Stomach smooth muscle (tissue), 2 donors: ENCODE results near the gene ZNF407.

Experiments
- H3K27ac ChIP-seq: one replicate; pipeline ENCODE4 v1.7.0; 2013; ENCODE audit warnings: mild to moderate bottlenecking, low read length, inconsistent platforms
- H3K27me3 ChIP-seq, 2 donors: one replicate each; pipeline ENCODE4 v1.7.0; 2013; ENCODE audit warnings: low read length in 2 of 2; ENCODE audit not compliant: insufficient read depth in 2 of 2, control insufficient read depth in 1 of 2
- H3K36me3 ChIP-seq, 2 donors: one replicate each; pipeline ENCODE4 v1.7.0; 2013; ENCODE audit warnings: low read length in 2 of 2; ENCODE audit not compliant: control insufficient read depth in 2 of 2, insufficient read depth in 2 of 2
- H3K4me1 ChIP-seq: one replicate; pipeline ENCODE4 v1.7.0; 2013; ENCODE audit warnings: low read length; ENCODE audit not compliant: control insufficient read depth, insufficient read depth
- H3K4me3 ChIP-seq, 2 donors: one replicate each; pipeline ENCODE4 v1.7.0; 2013; ENCODE audit warnings: low read length in 2 of 2
- H3K9ac ChIP-seq, 2 donors: one replicate each; pipeline ENCODE4 v1.7.0; 2013; ENCODE audit warnings: low read length in 2 of 2, mild to moderate bottlenecking in 1 of 2
- H3K9me3 ChIP-seq, 2 donors: one replicate each; pipeline ENCODE4 v1.7.0; 2013; ENCODE audit warnings: low read length in 2 of 2; ENCODE audit not compliant: control insufficient read depth in 2 of 2
- donor health status: healthy.
- donor health status: Pancreatic carcinoma.

The ZNF407 gene

DNA sequence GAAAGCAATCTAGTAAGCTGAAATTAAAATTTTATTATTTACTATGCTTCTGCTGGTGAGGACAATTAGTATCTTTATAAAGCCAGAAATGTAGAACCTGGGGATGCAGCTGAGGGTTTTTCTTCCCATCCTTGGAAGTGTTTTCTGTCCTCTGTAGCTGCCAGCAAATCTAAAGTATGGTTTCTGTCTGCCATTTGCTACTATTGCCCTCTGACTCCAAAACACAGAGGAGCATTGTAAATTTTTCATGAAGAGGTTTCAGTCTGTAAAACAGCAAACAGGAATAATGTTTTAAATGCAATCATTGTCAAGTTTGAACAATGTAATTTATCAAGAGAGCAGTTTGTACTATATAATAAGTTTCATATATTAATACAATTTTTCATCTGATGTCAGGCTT, 258.8 kb downstream of the ZNF407 start:
- no peaks in the 10 kb centered on the region for H3K27me3 ChIP-seq
- H3K4me3 ChIP-seq = no peak overlapping the region
- H3K9me3 ChIP-seq = no peaks in the 10 kb centered on the region
- no peak overlapping the region for H3K27ac ChIP-seq
- H3K4me1 ChIP-seq = no peaks in the 10 kb centered on the region
- H3K9ac ChIP-seq = no peak overlapping the region
- no peaks in the 10 kb centered on the region for H3K36me3 ChIP-seq

DNA sequence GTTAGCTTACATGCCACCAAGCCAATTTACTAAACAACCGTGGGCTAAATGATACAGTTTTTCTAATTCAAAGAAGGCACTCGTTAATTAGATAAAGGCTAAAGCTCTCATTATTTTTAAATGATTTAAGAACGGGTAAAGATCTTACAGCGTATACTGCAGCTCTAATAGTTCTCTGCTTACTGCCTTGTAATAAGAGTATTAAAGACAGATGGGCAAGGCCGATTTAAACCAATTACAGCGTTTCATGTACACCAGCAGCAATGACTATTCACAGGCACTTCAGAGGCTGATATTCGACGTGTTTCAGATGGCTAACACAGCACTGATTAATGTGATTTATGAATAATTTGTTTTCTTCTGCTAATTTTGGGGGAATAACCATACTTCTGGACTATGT, 259.3 kb downstream of the ZNF407 start:
- Histone ChIP-seq H3K9ac (no peak overlapping the region), H3K4me3 (no peak overlapping the region), H3K4me1 (no peaks in the 10 kb centered on the region), H3K36me3 (no peaks in the 10 kb centered on the region), H3K27ac (no peak overlapping the region), H3K9me3 (no peaks in the 10 kb centered on the region), H3K27me3 (no peaks in the 10 kb centered on the region)

DNA sequence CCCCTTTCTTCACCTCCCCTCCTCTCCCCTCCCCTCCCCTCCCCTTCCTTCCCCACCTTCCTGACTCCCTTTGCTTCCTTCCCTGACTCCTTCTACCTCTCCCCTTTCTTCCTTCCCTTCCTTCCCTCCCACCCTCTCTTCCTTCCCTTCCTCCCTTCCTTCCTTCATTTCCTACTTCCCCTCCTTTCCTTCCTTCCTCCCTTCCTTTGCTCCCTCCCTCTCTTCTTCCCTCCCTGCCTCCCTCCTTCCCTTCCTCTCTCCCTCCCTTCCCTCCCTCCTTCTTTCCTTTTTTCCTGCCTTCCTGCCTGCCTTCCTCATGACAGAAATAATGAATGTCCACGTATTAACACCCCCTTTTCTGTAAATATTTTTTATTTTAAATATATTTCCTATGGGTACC, 260.2 kb downstream of the ZNF407 start:
- Histone ChIP-seq H3K27me3 (no peaks in the 10 kb centered on the region), H3K27ac (no peak overlapping the region), H3K9me3 (no peaks in the 10 kb centered on the region), H3K9ac (no peak overlapping the region), H3K4me3 (no peak overlapping the region), H3K4me1 (no peaks in the 10 kb centered on the region), H3K36me3 (no peaks in the 10 kb centered on the region)

DNA sequence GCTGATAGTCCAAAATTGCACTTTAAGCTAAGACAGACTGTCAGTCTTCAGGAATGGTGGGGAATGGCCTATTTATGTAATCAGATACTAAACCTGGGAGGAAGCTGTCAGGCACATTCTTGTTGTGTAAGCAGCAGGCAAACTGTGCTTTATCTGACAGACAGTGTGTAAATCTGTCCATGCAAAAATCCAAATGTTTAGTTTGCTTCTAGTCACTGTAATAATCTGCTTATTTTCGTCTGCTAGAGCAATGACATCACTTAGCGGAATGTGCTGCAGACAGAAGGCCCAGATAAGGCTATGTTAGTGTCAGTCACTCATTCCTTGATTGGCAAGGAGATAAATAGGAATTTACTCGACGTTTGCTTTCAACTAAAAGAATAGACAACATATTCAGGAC, 263.5 kb downstream of the ZNF407 start:
- H3K4me3 ChIP-seq = no peak overlapping the region
- H3K9me3 ChIP-seq = no peaks in the 10 kb centered on the region
- H3K9ac ChIP-seq = no peak overlapping the region
- H3K27me3 ChIP-seq = no peaks in the 10 kb centered on the region
- no peaks in the 10 kb centered on the region for H3K36me3 ChIP-seq
- H3K4me1 ChIP-seq = no peaks in the 10 kb centered on the region
- no peak overlapping the region for H3K27ac ChIP-seq

DNA sequence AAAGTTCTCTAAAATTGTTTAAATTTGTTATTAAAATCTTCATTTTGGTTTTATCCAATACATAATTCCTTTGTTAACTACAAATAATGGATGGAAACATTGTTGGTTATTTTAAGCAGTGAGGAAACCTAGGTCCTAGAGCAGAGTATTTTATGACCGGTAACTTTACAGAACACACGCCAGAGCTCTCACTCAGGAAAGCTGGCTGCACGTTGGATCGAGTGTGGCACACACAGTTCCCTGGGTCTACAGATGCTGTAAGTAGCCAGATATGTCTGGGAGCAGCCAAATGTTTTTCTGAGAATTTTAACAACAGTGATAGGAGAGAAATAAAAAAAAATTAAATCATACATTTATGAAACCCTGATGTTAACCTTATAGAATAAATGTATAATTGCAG, 264.4 kb downstream of the ZNF407 start:
- H3K4me1 ChIP-seq = no peaks in the 10 kb centered on the region
- H3K4me3 ChIP-seq = no peak overlapping the region
- H3K9me3 ChIP-seq = no peaks in the 10 kb centered on the region
- H3K27me3 ChIP-seq = no peaks in the 10 kb centered on the region
- H3K9ac ChIP-seq = no peak overlapping the region
- no peak overlapping the region for H3K27ac ChIP-seq
- no peaks in the 10 kb centered on the region for H3K36me3 ChIP-seq

DNA sequence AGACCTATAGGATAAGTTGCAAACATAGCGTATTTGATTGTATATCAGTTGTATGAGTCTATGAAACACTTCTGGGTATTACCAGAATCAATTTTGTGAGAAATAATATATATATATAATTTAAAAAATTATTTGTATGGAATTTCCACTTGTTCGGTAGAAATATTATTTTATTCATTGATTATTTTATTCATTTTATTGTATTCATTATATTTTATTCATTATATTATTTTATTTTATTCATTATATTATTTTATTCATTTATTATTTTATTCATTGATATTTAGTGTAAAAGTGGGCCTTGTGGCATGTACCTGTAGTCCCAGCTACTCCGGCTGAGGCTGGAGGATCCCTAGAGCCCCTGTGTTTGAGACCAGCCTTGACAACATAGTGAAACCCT, 268.9 kb downstream of the ZNF407 start:
- Histone ChIP-seq H3K9me3 (no peaks in the 10 kb centered on the region), H3K4me1 (no peaks in the 10 kb centered on the region), H3K27me3 (no peaks in the 10 kb centered on the region), H3K27ac (no peak overlapping the region), H3K36me3 (no peaks in the 10 kb centered on the region), H3K9ac (no peak overlapping the region), H3K4me3 (no peak overlapping the region)

DNA sequence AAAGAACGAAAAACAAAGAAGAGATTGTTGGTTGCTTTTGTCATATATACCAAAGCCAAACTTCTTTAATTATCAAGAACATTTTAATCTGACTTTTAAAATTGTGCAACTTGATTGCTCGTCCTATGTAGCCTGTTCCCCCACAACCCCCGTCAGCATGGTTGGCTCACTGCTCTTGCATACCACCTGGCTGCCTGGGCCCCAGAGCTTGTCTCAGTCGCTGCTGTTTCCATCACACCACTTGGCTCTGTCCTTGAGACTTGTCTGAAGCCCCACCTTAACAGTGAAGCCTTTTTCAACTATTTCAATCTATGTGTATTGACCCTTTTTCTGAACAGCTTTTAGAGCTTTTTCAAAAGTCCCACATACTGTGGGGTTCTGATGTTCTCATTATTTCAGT, 270.8 kb downstream of the ZNF407 start:
- Histone ChIP-seq H3K27ac (no peak overlapping the region), H3K4me1 (no peaks in the 10 kb centered on the region), H3K9ac (no peak overlapping the region), H3K36me3 (no peaks in the 10 kb centered on the region), H3K27me3 (no peaks in the 10 kb centered on the region), H3K9me3 (no peaks in the 10 kb centered on the region), H3K4me3 (no peak overlapping the region)

DNA sequence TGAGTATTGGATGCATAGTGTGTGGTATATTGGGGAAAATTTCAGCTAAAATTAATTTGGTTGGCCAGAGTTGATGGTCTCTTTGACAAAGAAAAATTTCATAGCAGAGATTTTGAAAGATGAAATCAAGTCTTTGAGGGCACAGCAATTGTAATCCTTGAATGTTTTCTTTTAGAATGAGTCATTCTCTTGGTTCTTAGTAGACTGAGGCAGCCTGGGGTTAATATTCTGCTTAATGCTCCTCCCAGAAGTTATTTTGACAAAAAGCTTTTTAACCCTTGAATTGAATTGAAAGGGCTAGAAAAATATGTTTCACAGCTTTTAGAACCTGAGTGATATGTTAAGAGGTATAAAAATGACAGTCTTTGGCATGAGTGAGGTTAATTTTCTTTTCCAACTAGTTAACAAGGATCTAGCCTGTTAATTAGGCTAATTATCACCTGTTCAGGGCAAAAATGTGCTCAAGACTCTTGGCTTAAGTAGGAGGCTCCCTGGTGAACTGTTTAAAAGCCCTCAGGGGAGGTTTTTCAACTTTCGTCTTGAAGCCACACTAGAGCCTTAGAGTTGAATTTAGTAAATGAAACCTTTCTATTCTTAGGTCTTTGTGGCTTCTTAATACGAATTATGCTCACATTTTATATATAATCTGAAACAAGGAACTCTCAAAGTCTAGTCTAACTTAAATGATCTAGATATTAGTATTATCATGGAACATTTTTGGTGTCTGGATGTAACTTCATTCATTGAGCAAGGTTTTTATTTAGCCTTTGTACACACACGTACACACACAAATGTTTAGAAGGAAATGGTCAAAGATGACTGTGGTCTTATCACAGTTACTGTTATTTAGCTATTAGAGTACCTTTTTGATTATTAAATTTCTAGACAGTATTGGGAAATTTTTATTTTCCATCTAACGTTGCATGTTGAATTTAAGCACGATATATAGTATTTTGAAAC, 272.5 kb downstream of the ZNF407 start:
- Histone ChIP-seq H3K27ac (no peak overlapping the region), H3K27me3 (no peaks in the 10 kb centered on the region), H3K4me3 (no peak overlapping the region), H3K4me1 (no peaks in the 10 kb centered on the region), H3K9me3 (no peaks in the 10 kb centered on the region), H3K9ac (no peak overlapping the region), H3K36me3 (no peaks in the 10 kb centered on the region)

DNA sequence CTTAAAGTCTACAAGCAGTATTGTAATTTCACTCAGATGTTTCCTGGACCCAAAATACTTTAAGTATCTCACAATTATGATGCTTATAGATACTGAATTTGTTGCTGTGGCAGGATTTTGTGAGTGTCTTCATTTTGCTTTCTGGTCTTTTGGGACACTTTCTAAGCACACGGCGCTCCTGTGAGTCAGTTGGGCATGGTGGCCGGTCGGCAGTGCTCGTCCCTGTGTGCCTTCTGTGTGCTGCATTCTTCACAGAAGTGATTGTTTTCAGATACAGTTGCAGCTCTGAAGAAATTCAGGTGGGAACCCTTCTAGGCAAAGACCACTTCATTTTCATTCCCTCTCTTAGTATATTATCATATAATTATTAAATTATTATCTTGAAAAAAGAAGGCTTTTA, 273.3 kb downstream of the ZNF407 start:
- H3K9ac ChIP-seq = no peak overlapping the region
- no peaks in the 10 kb centered on the region for H3K9me3 ChIP-seq
- no peaks in the 10 kb centered on the region for H3K36me3 ChIP-seq
- no peak overlapping the region for H3K4me3 ChIP-seq
- H3K27ac ChIP-seq = no peak overlapping the region
- no peaks in the 10 kb centered on the region for H3K4me1 ChIP-seq
- H3K27me3 ChIP-seq = no peaks in the 10 kb centered on the region

DNA sequence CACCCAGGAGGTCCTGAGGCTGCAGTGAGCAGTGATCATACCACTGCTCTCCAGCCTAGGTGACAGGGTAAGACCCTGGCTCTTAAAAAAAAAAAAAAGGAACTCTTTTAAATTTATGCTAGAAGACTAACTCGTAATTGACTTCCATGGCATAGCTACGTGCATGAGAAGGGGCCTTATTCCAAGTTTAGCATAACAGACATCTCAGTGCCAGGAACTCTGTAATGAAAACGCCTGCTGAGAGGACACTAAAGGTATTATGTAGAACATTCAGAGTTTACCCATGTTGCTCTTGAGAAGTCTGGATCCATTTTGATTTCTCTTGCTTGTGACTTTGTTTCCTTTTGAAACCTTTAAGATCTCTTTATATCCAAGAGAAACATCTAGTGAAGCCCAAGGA, 276.0 kb downstream of the ZNF407 start:
- Histone ChIP-seq H3K36me3 (no peaks in the 10 kb centered on the region), H3K4me3 (no peak overlapping the region), H3K9ac (no peak overlapping the region), H3K27me3 (no peaks in the 10 kb centered on the region), H3K4me1 (no peaks in the 10 kb centered on the region), H3K9me3 (no peaks in the 10 kb centered on the region), H3K27ac (no peak overlapping the region)

DNA sequence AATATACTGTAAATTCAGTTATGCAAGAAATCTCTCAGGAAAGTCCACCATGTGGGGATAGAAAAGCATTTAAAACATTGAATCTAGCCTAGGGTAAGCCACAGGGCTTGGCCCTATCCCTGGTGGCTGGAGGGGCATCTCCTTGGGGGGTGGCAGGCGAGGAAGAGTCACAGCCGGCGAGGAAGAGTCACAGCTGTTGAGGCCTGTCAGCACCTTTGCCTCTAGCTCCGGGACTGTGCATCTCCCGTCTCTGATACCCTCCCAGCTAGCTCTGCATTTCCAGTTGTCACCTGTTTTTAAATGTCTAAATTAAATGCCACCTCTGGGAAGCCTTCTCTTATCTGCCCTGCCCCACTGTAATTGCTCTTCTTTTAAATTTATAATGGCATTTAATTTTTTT, 276.7 kb downstream of the ZNF407 start:
- Histone ChIP-seq H3K9me3 (no peaks in the 10 kb centered on the region), H3K27ac (no peak overlapping the region), H3K27me3 (no peaks in the 10 kb centered on the region), H3K4me3 (no peak overlapping the region), H3K9ac (no peak overlapping the region), H3K4me1 (no peaks in the 10 kb centered on the region), H3K36me3 (no peaks in the 10 kb centered on the region)
